GM12878 (cell line): ENCODE results near the gene BAX. TPM values are rescaled to one million over a fixed set of nuclear protein-coding genes. Genes with fewer than 3 reads are reported as not detected.

ENCODE experiments used
- ATAC-seq: fragments of 200-7000 bp; cut with Tn5 transposase; 3 replicates; pipeline ENCODE4 v1.9.1; 2020; ENCODE audit warnings: mild to moderate bottlenecking, moderate library complexity
- BruUV-seq: library from RNA; stranded (reverse); fragments of 400-500 nt; replicated peaks from 2 replicates; lab custom pipeline; 2021; lab: Mats Ljungman, UMichigan
- CTCF ChIA-PET: fragments of 300-600 bp; sonication (Branson Sonifier 250); formaldehyde crosslinking; extraction: SDS; loops from one replicate; lab custom pipeline; 2021; ENCODE audit warnings: inconsistent platforms; lab: Yijun Ruan, JAX
- POLR2A ChIA-PET: fragments of 350-600 bp; formaldehyde crosslinking; extraction: SDS; loops from one replicate; lab custom pipeline; 2021; ENCODE audit warnings: inconsistent platforms; lab: Charles Lee
- RAD21 ChIA-PET: fragments of 300-600 bp; sonication (Branson Sonifier 250); formaldehyde crosslinking; loops from one replicate; lab custom pipeline; 2023; ENCODE audit warnings: antibody characterized with exemption; ENCODE audit not compliant: unreplicated experiment; lab: Charles Lee
- SMC1A ChIA-PET: fragments of 300-600 bp; sonication (Branson Sonifier 250); formaldehyde crosslinking; loops from one replicate; lab custom pipeline; 2023; ENCODE audit not compliant: unreplicated experiment, uncharacterized antibody; lab: Charles Lee
- DNase-seq: peaks from one replicate; pipeline ENCODE4 v3.0.0-alpha.2; 2011; ENCODE audit warnings: low read depth, low spot score
- FAIRE-seq: peaks from 3 replicates; lab custom pipeline; 2011; peaks lifted over from hg19 to GRCh38; lab: Jason Lieb, UNC
- H2AFZ ChIP-seq: 2 replicates; pipeline ENCODE4 v1.6.0; 2011; ENCODE audit warnings: low read depth, low read length, control low read depth; ENCODE audit not compliant: control insufficient read depth
- H3K27ac ChIP-seq: 2 replicates; pipeline ENCODE4 v1.5.1; 2011; ENCODE audit warnings: control low read depth; ENCODE audit not compliant: control insufficient read depth, insufficient read depth
- H3K27me3 ChIP-seq, 2 experiments: replicated peaks in 1 of 2; 2 replicates each; pipeline versions ENCODE4 v1.6.0 to v1.6.1; 2011; ENCODE audit warnings: low read length in 1 of 2; ENCODE audit not compliant: control insufficient read depth in 2 of 2, insufficient read depth in 2 of 2
- H3K36me3 ChIP-seq, 2 experiments: 2 replicates each; pipeline ENCODE4 v1.5.1; 2011; ENCODE audit warnings: low read length in 1 of 2; ENCODE audit not compliant: control insufficient read depth in 2 of 2, insufficient read depth in 2 of 2
- H3K4me1 ChIP-seq: 2 replicates; pipeline ENCODE4 v1.6.1; 2011; ENCODE audit warnings: mild to moderate bottlenecking, low read length, moderate library complexity, mixed read lengths; ENCODE audit not compliant: control insufficient read depth, insufficient read depth
- H3K4me2 ChIP-seq: 2 replicates; pipeline ENCODE4 v1.6.0; 2011; ENCODE audit warnings: control low read depth; ENCODE audit not compliant: control insufficient read depth, insufficient read depth
- H3K4me3 ChIP-seq: fragments of 200-600 bp; sonication (generic); 2 replicates; pipeline ENCODE4 v1.5.1; 2016
- H3K79me2 ChIP-seq: 2 replicates; pipeline ENCODE4 v1.6.0; 2011; ENCODE audit warnings: low read length; ENCODE audit not compliant: control insufficient read depth, insufficient read depth
- H3K9ac ChIP-seq: 2 replicates; pipeline ENCODE4 v1.8.0; 2011; ENCODE audit warnings: low read length, control low read depth, mixed read lengths; ENCODE audit not compliant: control insufficient read depth, insufficient read depth
- H3K9me3 ChIP-seq: replicated peaks from 3 replicates; pipeline ENCODE4 v1.5.1; 2011; ENCODE audit warnings: mild to moderate bottlenecking, low read length; ENCODE audit not compliant: control insufficient read depth, insufficient read depth
- H4K20me1 ChIP-seq: 2 replicates; pipeline ENCODE4 v1.6.0; 2011; ENCODE audit not compliant: control insufficient read depth, insufficient read depth
- BHLHE40 ChIP-seq, 2 experiments: fragments of 450-650 bp in 1 of 2; IDR thresholded peaks; 2 replicates each; pipeline ENCODE4 v1.6.1; 2011 to 2017; ENCODE audit warnings: low read depth in 2 of 2, borderline replicate concordance in 1 of 2, improper control_type of control experiment in 1 of 2, low read length in 1 of 2, mild to moderate bottlenecking in 1 of 2
- CUX1 ChIP-seq: IDR thresholded peaks from 2 replicates; pipeline ENCODE4 v1.6.1; 2012; ENCODE audit warnings: improper control_type of control experiment, low read depth, low read length; ENCODE audit not compliant: insufficient replicate concordance
- LARP7 ChIP-seq: fragments of 450-650 bp; IDR thresholded peaks from 2 replicates; pipeline ENCODE4 v1.6.1; 2017; ENCODE audit warnings: mild to moderate bottlenecking
- MYB ChIP-seq: fragments of 150-350 bp; IDR thresholded peaks from 2 replicates; pipeline ENCODE4 v1.6.1; 2014; ENCODE audit warnings: mild to moderate bottlenecking, low read depth, low read length, borderline replicate concordance
- SMC3 ChIP-seq: IDR thresholded peaks from 2 replicates; pipeline ENCODE4 v1.6.1; 2011; ENCODE audit warnings: low read length, improper control_type of control experiment, borderline replicate concordance
- SUPT20H ChIP-seq: IDR thresholded peaks from 2 replicates; pipeline ENCODE4 v1.6.1; 2011; ENCODE audit warnings: low read depth, mild to moderate bottlenecking, low read length, moderate library complexity, borderline replicate concordance; ENCODE audit not compliant: control insufficient read depth
- TCF12 ChIP-seq: IDR thresholded peaks from 2 replicates; pipeline ENCODE4 v1.6.1; 2011; ENCODE audit warnings: low read depth, mild to moderate bottlenecking, low read length
- WGBS: methylation state at CpG from one replicate; pipeline ENCODE4 v1.1.6; 2016; ENCODE audit warnings: low lambda C conversion rate; ENCODE audit not compliant: insufficient replicate concordance, insufficient coverage; ENCODE audit errors: missing lambda C conversion rate; 5-methylcytosine and 5-hydroxymethylcytosine counted together
- in situ Hi-C: fragments of 300-500 bp; cut with MboI; formaldehyde crosslinking; loops from 9 replicates; pipeline ENCODE4 v1.14.3; 2018; ENCODE audit warnings: mixed read lengths
- intact Hi-C: fragments of 100-400 bp; cut with micrococcal nuclease; formaldehyde crosslinking; loops from one replicate; pipeline ENCODE4 v1.14.2; 2022; ENCODE audit not compliant: unreplicated experiment
- polyA plus RNA-seq, 11 experiments: library from polyadenylated mRNA; depleted of rRNA in 4 of 11; unstranded in 6 of 11; stranded (reverse) in 5 of 11; fragments of >200 nt; fragmentation: Nextera tagmentation in 4 of 11; fragmentation: Illumina TruSeq in 1 of 11; extraction: Ambion mirVana in 4 of 11; extraction: Trizol in 1 of 11; gene quantifications; 1 replicate in 1 of 11; 2 replicates in 10 of 11; pipeline versions ENCODE4 v1.2.1 to v1.2.3, GENCODE V29; 2011 to 2016; ENCODE audit warnings: inconsistent platforms in 2 of 11, missing spikeins in 2 of 11, low read depth in 1 of 11
- total RNA-seq, 4 experiments: library from RNA; depleted of rRNA in 3 of 4; stranded (reverse); fragments of >200 nt in 3 of 4; fragmentation: Illumina TruSeq in 1 of 4; extraction: Trizol in 1 of 4; gene quantifications; 2 replicates each; pipeline versions ENCODE4 v1.2.1 to v1.2.3, GENCODE V29; 2013 to 2021

The BAX gene
- total and polyA plus RNA-seq, 10 of the 15 experiments (the other 5 are each of a cell fraction or from before 2014, with no cell fraction given): 7.2 to 221 (median 137) TPM

GRCh38 chr19:48988286-48988685 is 33.6 kb downstream of the BAX start (continued):
- no peak for TF ChIP-seq MYB
- no peak for TF ChIP-seq CUX1

GRCh38 chr19:48988860-48989259 is 34.2 kb downstream of the BAX start:
- no peak for ATAC-seq

More at GRCh38 chr19:48988860-48989259, 34.2 kb downstream of the BAX start:
- POLR2A ChIA-PET: no interaction called here
- peaks cover 3% of the 10 kb centered on the region for H3K4me1 ChIP-seq
- H3K9me3 ChIP-seq: no peaks in the 10 kb centered on the region
- FAIRE-seq (no peak), DNase-seq (no peak)
- no peaks in the 10 kb centered on the region for H4K20me1 ChIP-seq
- no TSS peak for BruUV-seq
- WGBS: 91% methylated on average over 9 of the region's 9 CpGs
- peaks cover 30% of the 10 kb centered on the region for H3K79me2 ChIP-seq
- no peak overlapping the region for H2AFZ ChIP-seq
- H3K36me3 ChIP-seq: peaks cover 4 to 22% of the 10 kb centered on the region in 2 experiments; a peak in 3 of 4 replicates
- intact Hi-C loops (no loop called here), in situ Hi-C loops (no loop called here)
- TF ChIP-seq SUPT20H (no peak), TCF12 (no peak), BHLHE40 (IDR thresholded peaks at IDR 0.05; ENCODE audit: borderline replicate concordance in 1 of 2, low read depth in 2 of 2, low read length in 1 of 2) (no peak), CUX1 (no peak), SMC3 (no peak), LARP7 (no peak)
- SMC1A ChIA-PET: no interaction called here
- RAD21 ChIA-PET: interaction anchor here (0.7 kb wide), 1 partner anchor 207 kb away, joined by 3 read pairs; no protein-coding TSS in a partner anchor
- no peak overlapping the region for H3K4me3 ChIP-seq
- no peak overlapping the region for H3K4me2 ChIP-seq
- H3K27me3 ChIP-seq: no peaks in the 10 kb centered on the region
- H3K9ac ChIP-seq: no peak overlapping the region
- CTCF ChIA-PET: interaction anchor here (1.0 to 2.5 kb wide), 3 partner anchors 9 to 314 kb away, joined by 3 to 7 read pairs (median 3); no protein-coding TSS in a partner anchor
- no peak overlapping the region for H3K27ac ChIP-seq
